GM19324 (cell line): Measurements from ENCODE around the gene OR2AG2.
"Not testable (repeated sequence)": the region's sequence is repeated elsewhere in the genome, so short reads cannot be mapped to it uniquely, and the experiment has no call there.

ENCODE experiments used
- ATAC-seq: cut with Tn5 transposase; IDR thresholded peaks from one replicate; pipeline ENCODE4 v1.9.1; 2021; ENCODE audit warnings: mild to moderate bottlenecking, moderate library complexity; ENCODE audit not compliant: unreplicated experiment, low FRiP score

OR2AG2 gene

GRCh38 chr11:6771926-6772893 lies at the start of gene OR2AG2:
TSS of gene OR2AG2 (minus strand) at chr11:6771976. CDS start at chr11:6768957, 3,019 bp downstream.
- ATAC-seq: peak; percentile 80

- ATAC-seq: no peak
Observed at GRCh38 chr11:6818967-6819366, 47.2 kb upstream of the OR2AG2 start.

GRCh38 chr11:6817694-6818093 lies 45.9 kb upstream of the OR2AG2 start:
- ATAC-seq: no peak

GRCh38 chr11:6813656-6814055 lies 41.9 kb upstream of the OR2AG2 start:
- no peak for ATAC-seq

- peak; percentile 85 for ATAC-seq
Observed at GRCh38 chr11:6812390-6813005, 40.7 kb upstream of the OR2AG2 start.

GRCh38 chr11:6801075-6801474 lies 29.3 kb upstream of the OR2AG2 start:
- not testable (repeated sequence) for ATAC-seq

- ATAC-seq: no peak
Observed at GRCh38 chr11:6799402-6799801, 27.6 kb upstream of the OR2AG2 start, which contains the start of gene OR6A2. TSS of gene OR6A2 (minus strand) at chr11:6799689. CDS start at chr11:6795708, 3,981 bp downstream.

- ATAC-seq: no peak
Observed at GRCh38 chr11:6794639-6795038, 22.9 kb upstream of the OR2AG2 start.

- no peak for ATAC-seq
Observed at GRCh38 chr11:6790546-6790945, 18.8 kb upstream of the OR2AG2 start.

GRCh38 chr11:6782720-6783119 lies 10.9 kb upstream of the OR2AG2 start, which contains the start of gene OR2AG1:
TSS of gene OR2AG1 (plus strand) at chr11:6783020. CDS start at chr11:6785038, 2,018 bp downstream.
- ATAC-seq: no peak

GRCh38 chr11:6780829-6781228 lies 9.1 kb upstream of the OR2AG2 start:
- ATAC-seq: no peak

GRCh38 chr11:6778518-6778917 lies 6.7 kb upstream of the OR2AG2 start:
- ATAC-seq: no peak

- peak; percentile 79 for ATAC-seq
Observed at GRCh38 chr11:6757373-6757967, 14.3 kb downstream of the OR2AG2 start.

GRCh38 chr11:6755953-6756347 lies 15.8 kb downstream of the OR2AG2 start:
- no peak for ATAC-seq

GRCh38 chr11:6755303-6755952 lies 16.3 kb downstream of the OR2AG2 start:
- ATAC-seq: no peak

GRCh38 chr11:6747097-6747668 lies 24.6 kb downstream of the OR2AG2 start:
- no peak for ATAC-seq

GRCh38 chr11:6746626-6747025 lies 25.1 kb downstream of the OR2AG2 start:
- ATAC-seq: no peak

GRCh38 chr11:6746086-6746618 lies 25.6 kb downstream of the OR2AG2 start:
- peak; percentile 82 for ATAC-seq

- ATAC-seq: peak; percentile 40
Observed at GRCh38 chr11:6745465-6746015, 26.2 kb downstream of the OR2AG2 start.

GRCh38 chr11:6745018-6745417 lies 26.8 kb downstream of the OR2AG2 start:
- ATAC-seq: no peak
